ENCODE results near the gene HERC5.
"Not testable (repeated sequence)": the region's sequence is repeated elsewhere in the genome, so short reads cannot be mapped to it uniquely, and the experiment has no call there.

GRCh38 chr4:88448211-88448765 is 8.6 kb upstream of the HERC5 start:
- TF ChIP-seq CTCF (conservative IDR thresholded peaks at IDR 0.05 in 1 of 2, IDR thresholded peaks at IDR 0.05 in 1 of 2; ENCODE audit: low read depth in 1 of 2, low read length in 2 of 2); EZH2 (IDR thresholded peaks at IDR 0.05; ENCODE audit: low read length, missing control alignments): not testable (repeated sequence)
